MM.1S (cell line): Measurements from ENCODE around the gene FAM81B.

Experiments
- DNase-seq: peaks from one replicate; pipeline ENCODE4 v3.0.0-alpha.2; 2015
- H2AFZ ChIP-seq: fragments of 300-600 bp; sonication (generic); 2 replicates; pipeline ENCODE4 v1.6.0; 2016; ENCODE audit warnings: antibody characterized with exemption, low read length
- H3F3A ChIP-seq: fragments of 300-600 bp; sonication (generic); 2 replicates; pipeline ENCODE4 v1.6.1; 2016; ENCODE audit warnings: mild to moderate bottlenecking, antibody characterized with exemption, low read length, moderate library complexity, mixed read lengths; ENCODE audit not compliant: insufficient read depth
- H3K27ac ChIP-seq: fragments of 300-600 bp; sonication (generic); 2 replicates; pipeline ENCODE4 v1.5.1; 2016; ENCODE audit warnings: mild to moderate bottlenecking, low read length
- H3K27me3 ChIP-seq: fragments of 300-600 bp; sonication (generic); replicated peaks from 2 replicates; pipeline ENCODE4 v1.6.0; 2016; ENCODE audit warnings: low read length; ENCODE audit not compliant: insufficient read depth
- H3K36me3 ChIP-seq: fragments of 300-600 bp; sonication (generic); replicated peaks from 2 replicates; pipeline ENCODE4 v1.6.1; 2016; ENCODE audit warnings: mild to moderate bottlenecking, low read length, mixed read lengths; ENCODE audit not compliant: insufficient read depth
- H3K4me1 ChIP-seq: fragments of 300-600 bp; sonication (generic); 2 replicates; pipeline ENCODE4 v1.6.1; 2016; ENCODE audit warnings: low read length, mixed read lengths
- H3K4me2 ChIP-seq: fragments of 300-600 bp; sonication (generic); 2 replicates; pipeline ENCODE4 v1.6.0; 2016; ENCODE audit warnings: low read depth, low read length
- H3K4me3 ChIP-seq: fragments of 300-600 bp; sonication (generic); 2 replicates; pipeline ENCODE4 v1.5.1; 2016; ENCODE audit warnings: low read length, mixed read lengths
- H3K79me2 ChIP-seq: fragments of 300-600 bp; sonication (generic); 2 replicates; pipeline ENCODE4 v1.6.1; 2016; ENCODE audit warnings: mixed run types, low read length, mixed read lengths
- H3K9ac ChIP-seq: fragments of 300-600 bp; sonication (generic); 2 replicates; pipeline ENCODE4 v1.6.1; 2016; ENCODE audit warnings: low read length, mixed read lengths
- H3K9me2 ChIP-seq: fragments of 300-600 bp; sonication (generic); replicated peaks from 2 replicates; pipeline ENCODE4 v1.6.1; 2016; ENCODE audit warnings: mild to moderate bottlenecking, low read length, mixed read lengths; ENCODE audit not compliant: insufficient read depth
- H3K9me3 ChIP-seq: fragments of 300-600 bp; sonication (generic); replicated peaks from 2 replicates; pipeline ENCODE4 v1.6.1; 2016; ENCODE audit warnings: mild to moderate bottlenecking, low read length, mixed read lengths; ENCODE audit not compliant: insufficient read depth
- H4K20me1 ChIP-seq: fragments of 300-600 bp; sonication (generic); 2 replicates; pipeline ENCODE4 v1.6.1; 2016; ENCODE audit warnings: mild to moderate bottlenecking, low read length, moderate library complexity, mixed read lengths; ENCODE audit not compliant: insufficient read depth
- CTCF ChIP-seq: fragments of 300-600 bp; sonication (generic); IDR thresholded peaks from 2 replicates; pipeline ENCODE4 v1.5.1; 2016; ENCODE audit warnings: antibody characterized with exemption, low read length, mixed read lengths
- EZH2 ChIP-seq: fragments of 300-600 bp; sonication (generic); optimal IDR thresholded peaks from 2 replicates; pipeline ENCODE3; 2017; ENCODE audit warnings: low read depth, mild to moderate bottlenecking, antibody characterized with exemption, low read length, mixed read lengths
- EZH2phosphoT487 ChIP-seq: fragments of 300-600 bp; sonication (generic); IDR thresholded peaks from 2 replicates; pipeline ENCODE4 v1.6.1; 2018; ENCODE audit warnings: antibody characterized with exemption, low read length

The FAM81B gene

GRCh38 chr5:95411474-95411873, 20.3 kb downstream of the FAM81B start:
- Histone ChIP-seq H3K4me1 (no peaks in the 10 kb centered on the region), H3K4me3 (no peak overlapping the region)
- TF ChIP-seq CTCF: no peak
- TF ChIP-seq EZH2phosphoT487: no peak
- TF ChIP-seq EZH2: no peak

GRCh38 chr5:95414451-95414850, 23.3 kb downstream of the FAM81B start:
- H3K4me3 ChIP-seq: no peak overlapping the region
- no peaks in the 10 kb centered on the region for H4K20me1 ChIP-seq
- no peaks in the 10 kb centered on the region for H3K4me1 ChIP-seq
- TF ChIP-seq EZH2 (no peak), CTCF (no peak), EZH2phosphoT487 (no peak)
- H3K79me2 ChIP-seq: no peaks in the 10 kb centered on the region
- no peak overlapping the region for H3K4me2 ChIP-seq
- H3K9ac ChIP-seq: no peak overlapping the region
- no peak for DNase-seq
- no peaks in the 10 kb centered on the region for H3K9me3 ChIP-seq
- no peaks in the 10 kb centered on the region for H3K27me3 ChIP-seq
- H3F3A ChIP-seq: no peaks in the 10 kb centered on the region
- H3K9me2 ChIP-seq: no peaks in the 10 kb centered on the region
- no peaks in the 10 kb centered on the region for H3K36me3 ChIP-seq
- no peak overlapping the region for H3K27ac ChIP-seq
- H2AFZ ChIP-seq: no peak overlapping the region

More at GRCh38 chr5:95411474-95411873, 20.3 kb downstream of the FAM81B start:
- no peak overlapping the region for H3K9ac ChIP-seq
- no peak overlapping the region for H2AFZ ChIP-seq
- no peaks in the 10 kb centered on the region for H3K9me2 ChIP-seq
- H3F3A ChIP-seq: no peaks in the 10 kb centered on the region
- no peak overlapping the region for H3K27ac ChIP-seq
- DNase-seq: no peak
- H4K20me1 ChIP-seq: no peaks in the 10 kb centered on the region
- no peaks in the 10 kb centered on the region for H3K27me3 ChIP-seq
- H3K4me2 ChIP-seq: no peak overlapping the region
- H3K36me3 ChIP-seq: no peaks in the 10 kb centered on the region
- H3K9me3 ChIP-seq: no peaks in the 10 kb centered on the region
- H3K79me2 ChIP-seq: no peaks in the 10 kb centered on the region

- H2AFZ ChIP-seq: no peak overlapping the region
- H3K9ac ChIP-seq: no peak overlapping the region
- H3F3A ChIP-seq: no peaks in the 10 kb centered on the region
- no peak overlapping the region for H3K4me3 ChIP-seq
- TF ChIP-seq EZH2phosphoT487 (no peak), CTCF (no peak), EZH2 (no peak)
- no peaks in the 10 kb centered on the region for H3K9me3 ChIP-seq
- H3K36me3 ChIP-seq: no peaks in the 10 kb centered on the region
- no peaks in the 10 kb centered on the region for H3K9me2 ChIP-seq
- no peaks in the 10 kb centered on the region for H3K4me1 ChIP-seq
- no peak for DNase-seq
- H3K4me2 ChIP-seq: no peak overlapping the region
- no peak overlapping the region for H3K27ac ChIP-seq
- H3K79me2 ChIP-seq: no peaks in the 10 kb centered on the region
- H3K27me3 ChIP-seq: no peaks in the 10 kb centered on the region
- H4K20me1 ChIP-seq: no peaks in the 10 kb centered on the region
These were observed 26.8 kb downstream of the FAM81B start for GRCh38 chr5:95417971-95418370.
